Fibroblast of mammary gland (primary cell): Measurements from ENCODE around the gene ZNF17.
A peak's percentile ranks its signal among the peaks of the same experiment; 100 is the strongest.

ENCODE experiments used
- DNase-seq: peaks from one replicate; pipeline ENCODE4 v3.0.0-alpha.2; 2010; ENCODE audit warnings: low read depth
- H3K4me3 ChIP-seq: 2 replicates; pipeline ENCODE4 v1.5.1; 2011; ENCODE audit warnings: low read depth, mild to moderate bottlenecking, low read length, moderate library complexity; ENCODE audit not compliant: control insufficient read depth
- CTCF ChIP-seq: conservative IDR thresholded peaks from 2 replicates; pipeline ENCODE4 v1.5.1; 2011; ENCODE audit warnings: low read depth, low read length, inconsistent platforms; ENCODE audit not compliant: control insufficient read depth, insufficient read depth

Gene ZNF17

DNA sequence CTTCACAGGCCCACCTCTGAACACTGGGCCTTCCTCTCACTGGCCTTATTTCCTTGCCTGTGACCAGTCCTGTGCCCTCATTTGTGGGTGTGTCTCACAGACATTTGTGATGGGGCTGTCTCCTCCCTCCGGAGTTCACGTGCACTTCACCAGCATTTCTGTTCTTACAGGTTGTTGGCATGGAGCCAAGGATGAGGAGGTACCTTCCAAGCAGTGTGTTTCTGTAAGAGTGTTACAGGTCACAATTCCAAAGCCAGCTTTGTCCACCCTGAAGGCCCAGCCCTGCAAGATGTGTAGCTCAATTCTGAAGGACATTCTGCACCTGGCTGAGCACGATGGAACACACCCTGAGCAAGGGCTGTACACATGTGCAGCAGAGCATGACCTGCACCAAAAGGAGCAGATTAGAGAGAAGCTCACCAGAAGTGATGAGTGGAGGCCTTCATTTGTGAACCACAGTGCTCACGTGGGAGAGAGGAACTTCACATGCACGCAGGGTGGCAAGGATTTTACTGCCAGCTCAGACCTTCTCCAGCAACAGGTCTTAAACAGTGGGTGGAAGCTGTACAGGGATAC, 32.2 kb downstream of the ZNF17 start:
- no peak overlapping the region for H3K4me3 ChIP-seq
- DNase-seq, result no peak
- TF ChIP-seq CTCF, result no peak

- H3K4me3 ChIP-seq, result no peak overlapping the region
- TF ChIP-seq CTCF, result no peak
- DNase-seq, result no peak
These were observed 41.3 kb downstream of the ZNF17 start for GRCh38 chr19:57452307-57452706.

- H3K4me3 ChIP-seq, result no peak overlapping the region
- peak; percentile 32 for DNase-seq
- TF ChIP-seq CTCF, result peak; percentile 38
These were observed 54.9 kb downstream of the ZNF17 start for GRCh38 chr19:57465680-57466381.

DNA sequence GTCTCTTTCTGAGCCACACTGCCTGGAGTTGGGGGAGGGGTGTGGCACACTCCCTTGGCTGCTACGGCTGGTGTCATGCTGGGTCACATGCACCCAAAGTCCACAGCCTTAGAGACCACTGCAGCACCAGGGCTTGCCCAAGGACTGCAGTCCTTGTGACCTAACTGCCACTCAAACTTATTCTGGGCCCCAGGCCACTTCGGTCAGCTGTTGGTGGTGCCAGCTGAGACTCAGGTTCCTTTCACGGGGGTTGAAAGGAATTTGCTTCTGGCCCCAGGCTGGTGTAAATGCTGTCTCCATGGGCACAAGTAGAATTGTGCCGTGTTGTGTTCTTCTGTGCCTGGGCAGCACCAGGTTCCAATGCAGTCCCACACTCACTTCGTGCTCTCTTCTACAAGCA, 55.5 kb downstream of the ZNF17 start:
- no peak overlapping the region for H3K4me3 ChIP-seq
- TF ChIP-seq CTCF, result no peak
- no peak for DNase-seq
